Measurements from ENCODE around the gene ZSWIM5. TPM values are rescaled to one million over a fixed set of nuclear protein-coding genes. Genes with fewer than 3 reads are reported as not detected.
"Not testable (repeated sequence)": the region's sequence is repeated elsewhere in the genome, so short reads cannot be mapped to it uniquely, and the experiment has no call there.

The ZSWIM5 gene
- total RNA-seq, 1 donor from 2014 or later: 0.05 TPM

DNA sequence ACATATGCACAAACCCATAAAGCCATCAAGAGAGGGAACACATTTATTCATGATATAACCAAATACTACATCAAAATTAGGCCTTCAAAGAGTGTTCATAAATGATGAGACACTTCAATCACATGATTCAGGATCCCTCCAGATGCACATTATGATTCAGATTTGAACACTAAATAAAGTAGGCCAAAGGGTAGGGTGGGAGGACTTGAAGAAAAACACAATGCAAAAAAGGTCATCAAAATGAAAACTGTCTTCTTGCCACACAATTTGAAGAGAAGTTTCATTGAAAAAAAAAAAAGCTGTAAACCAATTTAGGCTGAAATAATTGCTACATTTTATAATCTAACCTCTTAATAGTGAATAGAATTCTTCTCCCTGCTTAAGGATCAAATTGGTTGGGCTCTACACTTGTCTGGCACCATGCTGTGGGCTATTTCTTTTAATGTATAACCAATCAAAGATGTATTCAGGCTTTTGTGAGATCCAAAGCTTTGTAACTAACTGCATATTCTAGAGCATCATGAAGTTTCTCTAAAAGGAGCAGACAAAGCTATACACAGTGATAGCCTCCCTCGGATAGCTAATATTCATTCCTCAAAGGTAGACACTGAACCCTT lies 58.1 kb downstream of the ZSWIM5 start:
- no peak for DNase-seq (ENCODE audit: low read depth)

DNA sequence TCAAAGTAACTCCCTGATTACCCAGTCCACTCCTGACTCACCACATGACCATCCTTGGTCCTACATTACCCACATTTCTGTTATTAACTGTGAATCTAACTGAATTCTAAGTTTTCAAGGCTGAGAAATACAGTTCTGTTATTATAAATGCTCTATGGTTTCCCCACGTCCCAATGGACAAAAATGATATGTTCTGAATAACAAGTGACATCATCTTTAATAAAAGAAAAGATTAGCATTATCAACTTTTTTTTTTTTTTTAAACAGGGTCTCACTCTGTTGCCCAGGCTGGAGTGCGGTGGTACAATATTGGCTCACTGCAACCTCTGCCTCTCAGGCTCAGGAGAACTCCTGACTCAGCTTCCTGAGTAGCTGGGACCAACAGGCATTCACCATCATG lies 59.6 kb downstream of the ZSWIM5 start:
- DNase-seq (ENCODE audit: low read depth): no peak

DNA sequence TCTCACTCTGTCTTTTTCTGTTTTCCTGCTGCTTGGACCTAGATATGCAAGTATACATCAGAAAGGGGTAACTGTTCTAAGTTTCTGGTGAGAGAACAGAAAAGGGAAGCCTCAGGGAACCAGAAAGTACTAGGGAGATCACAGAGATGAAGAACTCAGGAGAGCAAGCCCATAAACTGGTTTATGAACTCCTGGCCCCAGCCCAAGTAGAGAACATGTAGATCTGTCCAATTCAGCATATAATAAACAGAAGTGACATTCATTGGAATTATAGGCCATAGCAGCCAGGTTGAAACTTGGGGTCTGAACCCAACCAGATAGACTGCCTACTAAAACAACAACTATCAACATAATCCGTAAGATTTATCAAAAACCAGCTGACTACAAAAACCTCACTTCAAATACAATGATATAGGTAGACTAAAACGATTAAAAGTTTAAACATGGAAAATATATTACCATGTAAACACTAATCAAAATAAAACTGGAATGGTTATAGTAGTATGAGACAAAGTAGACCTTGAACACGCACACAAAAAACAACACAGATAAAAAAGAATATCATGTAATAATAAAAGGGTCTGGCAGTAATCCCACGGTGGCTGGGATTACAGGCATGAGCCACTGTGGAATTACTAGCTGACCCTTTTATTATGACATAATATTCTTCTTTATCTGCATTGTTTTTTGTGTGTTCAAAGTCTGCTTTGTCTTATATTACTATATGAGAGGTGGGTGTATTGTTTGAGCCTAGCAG lies 65.0 kb downstream of the ZSWIM5 start:
- DNase-seq (ENCODE audit: low read depth): no peak

DNA sequence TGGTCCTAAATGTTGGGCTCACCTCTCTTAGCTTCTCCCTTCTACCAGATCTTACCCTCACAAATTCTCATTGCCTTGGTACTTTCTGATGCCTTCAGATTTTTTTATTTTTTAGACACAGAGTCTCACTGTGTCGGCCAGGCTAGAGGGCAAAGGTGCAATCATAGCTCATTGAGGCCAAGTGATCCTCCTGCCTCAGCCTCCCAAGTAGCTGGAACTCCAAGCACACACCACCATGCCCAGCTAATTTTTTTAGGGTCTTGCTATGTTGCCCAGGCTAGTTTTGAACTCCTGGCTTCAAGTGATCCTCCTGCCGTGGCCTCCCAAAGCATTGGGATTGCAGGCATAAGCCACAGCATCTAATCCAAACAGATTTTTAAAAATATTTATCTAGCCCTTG lies 69.4 kb downstream of the ZSWIM5 start:
- DNase-seq (ENCODE audit: low read depth): no peak

DNA sequence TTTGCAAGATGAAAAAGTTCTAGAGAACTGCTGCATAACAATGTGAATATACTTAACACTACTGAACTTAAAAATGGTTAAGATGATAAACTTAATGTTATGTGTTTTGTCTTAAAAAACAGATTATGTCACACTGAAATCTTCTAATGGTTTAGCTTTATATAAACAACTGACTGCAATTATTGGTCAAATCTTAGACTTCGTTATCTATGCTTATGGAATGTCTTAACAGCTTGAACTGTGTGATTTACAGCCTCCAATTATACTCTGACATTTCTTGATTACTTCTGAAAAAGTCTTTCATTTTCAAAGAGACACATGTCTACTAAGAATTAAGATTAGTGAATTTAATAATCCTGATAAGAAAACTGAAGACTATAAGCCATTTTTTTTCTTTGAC lies 71.1 kb downstream of the ZSWIM5 start:
- DNase-seq (ENCODE audit: low read depth): no peak

DNA sequence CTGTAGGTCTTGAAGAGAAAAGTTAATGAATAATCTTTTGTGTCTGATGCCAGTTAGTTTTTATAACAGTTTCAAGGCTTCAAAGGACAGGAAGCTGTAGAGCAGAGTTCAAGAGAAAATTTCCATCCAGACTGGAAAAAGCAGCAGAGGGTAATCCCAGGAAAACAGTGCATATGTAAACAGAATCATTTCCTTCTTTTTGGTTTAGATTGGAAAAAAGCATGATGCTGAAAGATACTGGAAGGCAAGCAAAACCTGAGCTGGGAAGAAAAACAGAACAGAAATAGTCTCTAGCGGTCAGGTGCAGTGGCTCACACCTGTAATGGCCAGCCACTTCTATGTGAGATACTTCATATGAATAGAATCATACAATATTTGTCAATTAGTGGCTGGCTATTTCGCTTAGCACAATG lies 71.9 kb downstream of the ZSWIM5 start:
- no peak for DNase-seq (ENCODE audit: low read depth)

DNA sequence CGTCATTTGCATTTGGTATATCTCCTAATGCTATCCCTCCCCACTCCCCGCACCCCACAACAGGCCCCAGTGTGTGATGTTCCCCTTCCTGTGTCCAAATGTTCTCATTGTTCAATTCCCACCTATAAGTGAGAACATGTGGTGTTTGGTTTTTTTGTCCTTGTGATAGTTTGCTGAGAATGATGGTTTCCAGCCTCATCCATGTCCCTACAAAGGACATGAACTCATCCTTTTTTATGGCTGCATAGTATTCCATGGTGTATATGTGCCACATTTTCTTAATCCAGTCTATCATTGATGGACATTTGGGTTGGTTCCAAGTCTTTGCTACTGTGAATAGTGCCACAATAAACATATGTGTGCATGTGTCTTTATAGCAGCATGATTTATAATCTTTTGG lies 73.7 kb downstream of the ZSWIM5 start:
- DNase-seq (ENCODE audit: low read depth): not testable (repeated sequence)

DNA sequence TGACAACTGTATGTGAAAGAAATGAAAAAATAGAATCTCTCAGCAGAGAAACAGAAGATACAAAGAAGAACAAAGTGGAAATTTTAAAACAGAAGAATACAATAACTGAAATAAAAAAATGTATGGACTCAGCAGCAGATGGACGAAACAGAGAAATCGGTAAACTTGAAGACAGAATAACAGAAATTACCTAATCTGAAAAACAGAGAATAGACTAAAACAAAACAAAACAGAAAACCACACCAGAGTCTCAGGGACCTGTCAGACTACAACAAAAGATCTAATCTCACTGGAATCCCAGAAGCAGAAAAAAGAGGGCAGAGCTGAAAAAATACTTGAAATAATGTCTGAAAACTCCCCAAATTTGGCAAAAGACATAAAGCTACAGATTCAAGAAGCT lies 83.0 kb downstream of the ZSWIM5 start:
- DNase-seq (ENCODE audit: low read depth): no peak

DNA sequence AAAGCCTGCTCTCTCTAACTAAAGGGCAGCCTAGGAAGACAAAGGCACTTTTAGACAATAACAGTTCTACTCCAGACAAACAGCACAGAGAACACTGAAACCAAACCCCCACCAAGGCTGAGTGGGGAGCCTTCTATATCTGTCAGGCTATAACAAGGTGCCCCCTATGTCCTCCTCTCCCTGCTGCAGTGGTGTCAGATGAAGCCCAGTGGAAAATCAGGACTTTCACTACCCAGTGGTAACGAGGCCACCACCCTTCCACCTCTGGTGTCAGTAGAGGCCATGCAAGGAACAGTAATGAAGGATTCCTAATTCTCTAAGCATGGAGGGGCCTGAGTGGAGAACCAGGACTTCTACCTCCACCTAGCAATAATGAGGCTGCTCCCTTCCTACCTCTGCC lies 83.7 kb downstream of the ZSWIM5 start:
- no peak for DNase-seq (ENCODE audit: low read depth)

DNA sequence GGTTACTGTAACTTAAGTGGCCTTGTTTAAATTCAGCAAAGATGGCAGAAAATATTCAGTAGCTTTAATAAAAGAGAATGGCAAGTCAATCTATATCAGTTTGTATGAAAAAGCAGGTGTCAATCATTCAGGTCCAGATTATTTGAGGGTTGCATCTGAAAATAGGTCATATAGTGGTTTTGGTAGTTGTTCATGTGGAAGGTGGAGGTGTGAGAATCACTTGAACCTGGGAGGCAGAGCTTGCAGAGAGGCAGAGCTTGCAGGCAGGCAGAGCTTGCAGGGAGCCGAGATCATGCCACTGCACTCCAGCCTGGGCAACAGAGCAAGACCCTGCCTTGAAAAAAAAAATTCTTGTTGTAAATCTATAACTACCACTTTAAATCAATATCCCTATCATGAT lies 88.6 kb downstream of the ZSWIM5 start:
- no peak for DNase-seq (ENCODE audit: low read depth)

DNA sequence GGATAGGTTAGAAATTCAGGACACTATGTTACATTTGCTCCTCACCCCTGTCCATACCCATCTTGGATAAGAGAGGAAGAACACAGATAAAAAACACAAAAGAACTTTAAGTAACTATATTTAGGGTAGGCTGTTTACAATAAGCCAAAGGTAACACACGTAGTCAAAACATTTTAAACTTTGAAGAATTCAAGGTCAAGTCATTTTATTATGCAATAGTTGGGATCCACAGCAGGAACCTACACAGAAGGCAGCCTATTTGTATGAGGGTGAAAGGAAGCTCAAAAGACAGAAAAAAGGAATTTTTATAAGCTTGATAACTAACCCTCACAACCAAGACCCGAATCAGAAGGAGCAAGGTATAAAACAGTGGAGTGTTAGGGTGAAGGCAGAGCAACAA lies 89.6 kb downstream of the ZSWIM5 start:
- DNase-seq (ENCODE audit: low read depth): no peak

DNA sequence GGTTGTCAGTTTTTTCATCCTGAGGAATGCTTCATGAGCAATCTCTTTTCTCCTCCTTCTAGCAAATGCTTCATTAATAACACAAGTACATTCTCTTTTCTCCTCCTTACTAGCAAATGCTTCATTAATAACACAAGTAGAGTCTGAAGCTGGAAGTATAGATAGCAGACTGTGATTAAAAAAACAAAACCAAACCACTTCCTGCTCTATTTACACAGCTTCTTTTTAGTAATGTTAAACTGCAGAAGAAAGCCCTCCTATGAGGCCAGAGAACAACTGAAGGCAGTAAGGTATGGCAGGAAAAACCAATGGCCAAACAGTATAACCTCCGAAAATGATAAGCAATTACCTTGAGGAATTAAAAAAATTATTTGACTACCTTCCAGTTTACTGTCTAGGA lies 90.1 kb downstream of the ZSWIM5 start:
- DNase-seq (ENCODE audit: low read depth): no peak

DNA sequence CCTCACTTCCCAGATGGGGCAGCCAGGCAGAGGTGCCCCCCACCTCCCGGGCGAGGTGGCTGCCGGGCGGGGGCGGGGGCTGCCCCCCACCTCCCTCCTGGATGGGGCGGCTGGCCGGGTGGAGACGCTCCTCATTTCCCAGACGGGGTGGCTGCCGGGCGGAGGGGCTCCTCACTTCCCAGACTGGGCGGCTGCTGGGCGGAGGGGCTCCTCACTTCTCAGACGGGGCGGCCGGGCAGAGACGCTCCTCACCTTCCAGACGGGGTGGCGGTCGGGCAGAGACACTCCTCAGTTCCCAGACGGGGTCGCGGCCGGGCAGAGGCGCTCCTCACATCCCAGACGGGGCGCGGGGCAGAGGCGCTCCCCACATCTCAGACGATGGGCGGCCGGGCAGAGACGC lies 91.2 kb downstream of the ZSWIM5 start:
- DNase-seq (ENCODE audit: low read depth): not testable (repeated sequence)

DNA sequence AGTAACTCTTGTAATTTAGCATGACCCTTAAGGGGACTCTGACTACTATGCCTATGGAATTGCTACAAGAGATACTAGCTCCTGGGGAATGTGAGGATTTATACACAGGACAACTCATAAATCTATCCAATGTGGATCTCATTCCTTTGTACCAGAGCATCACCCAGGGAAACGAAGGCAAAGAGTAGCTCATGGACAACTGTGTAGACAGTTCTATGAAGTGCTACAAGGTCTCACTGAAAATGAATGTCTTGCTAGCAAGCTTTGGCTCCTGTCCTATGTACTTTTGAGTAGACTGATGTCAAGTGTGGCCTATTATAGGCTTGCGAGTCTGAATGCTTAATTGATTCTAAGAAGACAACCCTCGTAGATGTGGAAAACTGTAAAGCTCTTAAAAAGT lies 93.7 kb downstream of the ZSWIM5 start:
- no peak for DNase-seq (ENCODE audit: low read depth)

DNA sequence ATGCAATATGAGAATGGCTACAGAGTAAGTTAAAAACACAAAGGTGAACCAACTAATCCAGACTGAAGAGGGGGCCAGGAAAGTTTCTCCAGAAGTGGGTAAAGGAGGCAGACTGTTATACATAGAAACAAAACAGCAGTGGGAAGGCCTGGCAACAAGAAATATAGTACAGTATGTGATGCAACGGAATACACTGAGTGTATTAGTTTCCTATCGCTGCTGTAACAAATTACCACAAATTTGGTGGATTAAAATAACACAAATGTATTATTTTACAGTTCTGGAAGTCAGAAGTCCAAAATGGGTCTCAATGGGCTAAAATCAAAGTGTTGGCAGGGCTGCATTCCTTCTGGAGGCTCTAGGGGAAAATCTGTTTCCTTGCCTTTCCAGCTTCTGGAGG lies 95.2 kb downstream of the ZSWIM5 start:
- no peak for DNase-seq (ENCODE audit: low read depth)

DNA sequence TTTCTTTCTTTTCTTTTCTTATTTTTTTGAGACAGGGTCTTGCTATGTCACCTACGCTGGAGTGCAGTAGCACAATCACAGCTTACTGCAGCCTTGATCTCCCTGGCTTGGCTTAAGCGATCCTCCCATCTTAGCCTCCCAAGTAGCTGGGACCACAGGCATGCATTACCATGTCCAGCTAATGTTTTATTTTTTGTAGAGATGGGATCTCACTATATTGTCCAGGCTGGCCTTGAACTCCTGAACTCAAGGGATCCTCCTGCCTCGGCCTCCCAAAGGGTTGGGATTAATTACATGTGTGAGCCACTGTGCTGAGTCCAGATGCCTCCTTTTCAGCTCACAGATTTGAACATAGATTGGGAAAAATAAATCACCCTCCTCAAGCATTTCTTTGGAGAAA lies 98.6 kb downstream of the ZSWIM5 start:
- DNase-seq (ENCODE audit: low read depth): no peak

DNA sequence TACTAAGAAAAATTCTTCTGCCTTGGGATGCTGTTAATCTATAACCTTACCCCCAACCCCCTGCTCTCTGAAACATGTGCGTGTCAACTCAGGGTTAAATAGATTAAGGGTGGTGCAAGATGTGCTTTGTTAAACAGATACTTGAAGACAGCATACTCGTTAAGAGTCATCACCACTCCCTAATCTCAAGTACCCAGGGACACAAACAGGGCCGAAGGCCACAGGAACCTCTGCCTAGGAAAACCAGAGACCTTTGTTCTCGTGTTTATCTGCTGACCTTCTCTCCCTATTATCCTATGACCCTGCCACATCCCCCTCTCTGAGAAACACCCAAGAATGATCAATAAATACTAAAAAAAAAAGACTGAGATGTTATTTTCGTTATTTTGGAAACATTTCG lies 99.5 kb downstream of the ZSWIM5 start:
- DNase-seq (ENCODE audit: low read depth): not testable (repeated sequence)

DNA sequence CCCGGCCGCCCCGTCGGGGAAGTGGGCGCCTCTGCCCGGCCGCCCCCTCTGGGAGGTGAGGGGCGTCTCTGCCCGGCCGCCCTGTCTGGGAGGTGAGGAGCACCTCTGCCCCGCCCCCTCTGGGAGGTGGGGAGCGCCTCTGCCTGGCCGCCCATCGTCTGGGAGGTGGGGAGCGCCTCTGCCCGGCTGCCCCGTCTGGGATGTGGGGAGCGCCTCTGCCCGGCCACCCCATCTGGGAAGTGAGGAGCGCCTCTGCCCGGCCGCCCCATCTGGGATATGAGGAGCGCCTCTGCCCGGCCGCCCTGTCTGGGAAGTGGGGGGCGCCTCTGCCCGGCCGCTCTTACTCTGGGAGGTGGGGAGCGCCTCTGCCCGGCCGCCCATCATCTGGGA lies 100.3 kb downstream of the ZSWIM5 start:
- DNase-seq (ENCODE audit: low read depth): not testable (repeated sequence)

DNA sequence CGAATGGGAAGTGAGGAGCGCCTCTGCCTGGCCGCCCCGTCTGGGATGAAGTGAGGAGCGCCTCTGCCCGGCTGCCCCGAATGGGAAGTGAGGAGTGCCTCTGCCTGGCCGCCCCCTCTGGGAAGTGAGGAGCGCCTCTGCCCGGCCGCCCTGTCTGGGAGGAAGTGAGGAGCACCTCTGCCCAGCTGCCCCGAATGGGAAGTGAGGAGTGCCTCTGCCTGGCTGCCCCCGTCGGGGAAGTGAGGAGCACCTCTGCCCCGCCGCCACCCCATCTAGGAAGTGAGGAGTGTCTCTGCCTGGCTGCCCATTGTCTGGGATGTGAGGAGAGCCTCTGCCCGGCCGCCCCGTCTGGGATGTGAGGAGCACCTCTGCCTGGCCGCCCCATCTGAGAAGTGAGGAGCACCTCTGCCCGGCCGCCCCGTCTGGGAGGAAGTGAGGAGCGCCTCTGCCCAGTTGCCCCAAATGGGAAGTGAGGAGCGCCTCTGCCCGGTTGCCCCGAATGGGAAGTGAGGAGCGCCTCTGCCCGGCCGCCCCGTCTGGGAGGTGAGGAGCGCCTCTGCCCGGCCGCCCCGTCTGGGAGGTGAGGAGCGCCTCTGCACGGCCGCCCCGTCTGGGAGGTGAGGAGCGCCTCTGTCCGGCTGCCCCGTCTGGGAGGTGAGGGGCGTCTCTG lies 100.8 kb downstream of the ZSWIM5 start:
- not testable (repeated sequence) for DNase-seq (ENCODE audit: low read depth)

DNA sequence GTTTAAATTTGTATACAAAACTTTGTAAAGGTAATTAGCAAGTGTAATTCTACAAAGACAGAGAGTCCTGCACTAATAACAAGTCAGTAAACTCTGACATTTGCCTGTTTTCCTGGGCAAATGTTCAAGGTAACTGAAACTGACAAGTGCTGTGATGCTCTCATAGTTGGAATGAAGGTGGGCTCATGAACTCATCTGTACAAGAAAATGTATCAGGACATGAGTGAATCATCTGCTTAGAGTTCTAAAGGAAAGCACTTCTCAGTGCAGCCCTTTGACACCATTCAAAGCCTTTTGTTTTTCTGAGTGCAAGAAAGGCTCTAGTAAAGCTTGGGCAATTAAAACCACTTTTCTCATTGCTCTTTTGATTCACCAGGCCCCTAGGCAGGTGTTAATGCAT lies 102.9 kb downstream of the ZSWIM5 start:
- DNase-seq (ENCODE audit: low read depth): no peak

DNA sequence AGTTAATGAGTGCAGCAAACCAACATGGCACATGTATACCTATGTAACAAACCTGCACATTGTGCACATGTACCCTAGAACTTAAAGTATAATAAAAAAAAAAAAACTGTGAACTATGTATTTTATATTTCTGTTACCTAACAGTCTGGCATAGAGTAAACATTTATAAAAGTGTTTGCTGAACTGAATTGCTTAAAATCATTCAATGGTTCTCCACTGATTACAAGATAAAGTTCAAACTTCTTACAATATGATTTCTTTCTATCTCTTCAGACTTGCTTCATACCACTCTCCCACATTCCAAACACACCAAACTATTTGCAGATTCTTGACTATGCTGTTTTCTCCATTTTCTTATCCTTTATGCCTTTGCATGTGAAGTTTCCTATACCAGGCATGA lies 104.5 kb downstream of the ZSWIM5 start:
- DNase-seq (ENCODE audit: low read depth): no peak

DNA sequence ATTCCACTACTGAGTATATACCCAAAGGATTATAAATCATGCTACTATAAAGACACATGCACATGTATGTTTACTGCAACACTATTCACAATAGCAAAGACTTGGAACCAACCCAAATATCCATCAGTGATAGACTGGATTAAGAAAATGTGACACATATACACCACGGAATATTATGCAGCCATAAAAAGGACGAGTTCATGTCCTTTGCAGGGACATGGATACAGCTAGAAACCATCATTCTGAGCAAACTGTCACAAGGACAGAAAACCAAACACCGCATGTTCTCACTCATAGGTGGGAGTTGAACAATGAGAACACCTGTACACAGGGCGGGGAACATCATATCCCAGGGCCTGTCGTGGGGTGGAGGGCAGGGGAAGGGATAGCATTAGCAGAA lies 104.9 kb downstream of the ZSWIM5 start:
- not testable (repeated sequence) for DNase-seq (ENCODE audit: low read depth)

DNA sequence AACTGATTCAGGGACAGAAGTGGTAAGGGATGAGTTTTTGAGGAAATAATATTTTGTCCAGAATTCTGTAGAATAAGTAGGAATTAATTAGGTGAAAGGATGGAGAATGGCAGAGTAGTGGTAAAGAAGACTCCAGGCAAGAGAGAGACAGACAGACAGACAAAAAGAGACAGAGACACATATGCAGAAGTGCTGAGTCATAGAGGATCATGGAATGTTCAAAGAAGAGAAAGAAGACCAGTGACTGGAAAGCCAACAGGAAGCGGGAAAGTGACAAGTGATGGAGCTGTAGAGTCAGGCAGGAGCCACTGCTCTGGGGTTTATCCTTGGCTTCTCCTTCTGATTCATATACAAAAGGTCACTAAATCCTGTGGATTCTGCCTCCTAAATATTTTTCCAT lies 108.5 kb downstream of the ZSWIM5 start:
- peak; percentile 3 for DNase-seq (ENCODE audit: low read depth)

All from myocyte (in vitro differentiated cells).